ENCODE results near the gene WDR37. TPM values are rescaled to one million over a fixed set of nuclear protein-coding genes. Genes with fewer than 3 reads are reported as not detected.

The WDR37 gene
- polyA plus RNA-seq, 3 donors, result 7.1 to 33.6 (median 8.6) TPM

DNA sequence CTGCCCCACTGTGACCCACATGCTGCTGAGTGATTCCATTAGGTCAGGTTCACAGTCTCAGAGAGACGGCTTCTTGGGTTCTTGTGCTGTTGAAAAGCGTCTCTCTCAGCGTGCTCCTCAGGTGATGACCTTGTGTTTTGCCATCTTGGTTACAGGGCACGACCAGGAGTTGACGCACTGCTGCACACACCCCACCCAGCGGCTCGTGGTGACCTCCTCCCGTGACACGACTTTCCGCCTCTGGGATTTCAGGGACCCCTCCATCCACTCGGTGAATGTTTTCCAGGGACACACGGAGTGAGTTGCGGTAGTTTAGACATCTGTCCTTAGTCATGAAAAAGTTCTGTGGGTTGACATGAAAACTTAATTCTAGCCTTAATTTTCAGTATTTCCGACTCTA lies 48.8 kb downstream of the WDR37 start:
- H3K9ac ChIP-seq (ENCODE audit: insufficient read depth, low read length, poor library complexity, severe bottlenecking), result no peak overlapping the region
- H3K27ac ChIP-seq (ENCODE audit: low read depth in 1 of 2, low read length in 2 of 2), result no peak overlapping the region
- 96% methylated on average over 7 of the region's 14 CpGs for WGBS (ENCODE audit: insufficient coverage)
- TF ChIP-seq, protein P1, sequence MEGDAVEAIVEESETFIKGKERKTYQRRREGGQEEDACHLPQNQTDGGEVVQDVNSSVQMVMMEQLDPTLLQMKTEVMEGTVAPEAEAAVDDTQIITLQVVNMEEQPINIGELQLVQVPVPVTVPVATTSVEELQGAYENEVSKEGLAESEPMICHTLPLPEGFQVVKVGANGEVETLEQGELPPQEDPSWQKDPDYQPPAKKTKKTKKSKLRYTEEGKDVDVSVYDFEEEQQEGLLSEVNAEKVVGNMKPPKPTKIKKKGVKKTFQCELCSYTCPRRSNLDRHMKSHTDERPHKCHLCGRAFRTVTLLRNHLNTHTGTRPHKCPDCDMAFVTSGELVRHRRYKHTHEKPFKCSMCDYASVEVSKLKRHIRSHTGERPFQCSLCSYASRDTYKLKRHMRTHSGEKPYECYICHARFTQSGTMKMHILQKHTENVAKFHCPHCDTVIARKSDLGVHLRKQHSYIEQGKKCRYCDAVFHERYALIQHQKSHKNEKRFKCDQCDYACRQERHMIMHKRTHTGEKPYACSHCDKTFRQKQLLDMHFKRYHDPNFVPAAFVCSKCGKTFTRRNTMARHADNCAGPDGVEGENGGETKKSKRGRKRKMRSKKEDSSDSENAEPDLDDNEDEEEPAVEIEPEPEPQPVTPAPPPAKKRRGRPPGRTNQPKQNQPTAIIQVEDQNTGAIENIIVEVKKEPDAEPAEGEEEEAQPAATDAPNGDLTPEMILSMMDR (IDR thresholded peaks at IDR 0.05), result no peak
- Mint-ChIP-seq H3K27me3 (ENCODE audit: low read depth in 3 of 3) (peaks cover 0 to 1% (median 0%) of the 10 kb centered on the region in 3 donors), H3K36me3 (peaks cover 70 to 93% of the 10 kb centered on the region in 2 donors), H3K4me3 (no peak overlapping the region), H3K9me3 (no peaks in the 10 kb centered on the region), H3K4me1 (no peaks in the 10 kb centered on the region), H3K27ac (no peak overlapping the region)
- H3K36me3 ChIP-seq (replicated peaks in 1 of 2; ENCODE audit: control insufficient read depth in 1 of 2, insufficient read depth in 2 of 2, low read length in 2 of 2), result peaks cover 92 to 100% of the 10 kb centered on the region in 2 donors
- no peaks in the 10 kb centered on the region for H3K9me3 ChIP-seq (replicated peaks in 1 of 2; ENCODE audit: control insufficient read depth in 1 of 2, insufficient read depth in 1 of 2, low read length in 2 of 2)
- H3K4me3 ChIP-seq (replicated peaks in 1 of 3; ENCODE audit: low read depth in 2 of 3, low read length in 3 of 3), result no peak overlapping the region
- H3K4me2 ChIP-seq (replicated peaks; ENCODE audit: extremely low read depth, low read length, poor library complexity, severe bottlenecking), result no peak overlapping the region
- no peaks in the 10 kb centered on the region for H3K27me3 ChIP-seq (ENCODE audit: control insufficient read depth in 2 of 2, insufficient read depth in 2 of 2, low read length in 2 of 2)
- no peak overlapping the region for H2AFZ ChIP-seq (ENCODE audit: insufficient read depth, low read depth, low read length, poor library complexity, severe bottlenecking)
- no peak for DNase-seq
- peaks cover 91% of the 10 kb centered on the region for H4K20me1 ChIP-seq (ENCODE audit: insufficient read depth, low read length)
- no peaks in the 10 kb centered on the region for H3K4me1 ChIP-seq (ENCODE audit: control insufficient read depth in 1 of 2, insufficient read depth in 2 of 2, low read length in 2 of 2)
- intact Hi-C loops (cut with micrococcal nuclease), result no loop called here
- peaks cover 36% of the 10 kb centered on the region for H3K79me2 ChIP-seq (ENCODE audit: insufficient read depth, low read length)

DNA sequence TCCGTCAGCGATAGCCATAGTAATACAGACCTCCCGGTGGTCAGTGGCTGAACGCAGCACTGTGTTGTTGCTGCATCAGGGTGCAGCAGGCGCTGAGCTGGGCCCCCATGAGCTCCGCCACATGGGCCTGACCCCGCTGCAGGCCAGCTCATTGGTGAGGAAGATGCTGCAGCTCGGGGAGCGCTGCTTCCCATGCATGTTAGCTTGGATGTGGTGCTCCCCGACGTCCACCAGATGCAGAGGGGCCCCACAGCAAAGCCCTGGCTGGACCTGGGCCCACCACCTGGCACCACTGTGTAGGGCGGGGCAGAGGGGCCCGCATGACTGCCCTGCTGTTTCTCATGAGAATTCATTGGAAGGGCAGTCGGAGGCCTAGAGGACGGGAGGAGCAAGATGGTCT lies 50.8 kb downstream of the WDR37 start:
- no peak overlapping the region for H3K4me2 ChIP-seq (replicated peaks; ENCODE audit: extremely low read depth, low read length, poor library complexity, severe bottlenecking)
- Mint-ChIP-seq H3K27me3 (ENCODE audit: low read depth in 3 of 3) (peaks cover 0 to 1% (median 0%) of the 10 kb centered on the region in 3 donors), H3K36me3 (peaks cover 90 to 98% of the 10 kb centered on the region in 2 donors), H3K9me3 (no peaks in the 10 kb centered on the region), H3K27ac (no peak overlapping the region), H3K4me1 (no peaks in the 10 kb centered on the region), H3K4me3 (no peak overlapping the region)
- H3K9me3 ChIP-seq (replicated peaks in 1 of 2; ENCODE audit: control insufficient read depth in 1 of 2, insufficient read depth in 1 of 2, low read length in 2 of 2), result no peaks in the 10 kb centered on the region
- no peak overlapping the region for H3K4me3 ChIP-seq (replicated peaks in 1 of 3; ENCODE audit: low read depth in 2 of 3, low read length in 3 of 3)
- no peak overlapping the region for H2AFZ ChIP-seq (ENCODE audit: insufficient read depth, low read depth, low read length, poor library complexity, severe bottlenecking)
- intact Hi-C loops (cut with micrococcal nuclease), result no loop called here
- DNase-seq, result no peak
- H4K20me1 ChIP-seq (ENCODE audit: insufficient read depth, low read length), result peaks cover 91% of the 10 kb centered on the region
- peaks cover 95 to 100% of the 10 kb centered on the region in 2 donors for H3K36me3 ChIP-seq (replicated peaks in 1 of 2; ENCODE audit: control insufficient read depth in 1 of 2, insufficient read depth in 2 of 2, low read length in 2 of 2)
- no peak overlapping the region for H3K27ac ChIP-seq (ENCODE audit: low read depth in 1 of 2, low read length in 2 of 2)
- H3K27me3 ChIP-seq (ENCODE audit: control insufficient read depth in 2 of 2, insufficient read depth in 2 of 2, low read length in 2 of 2), result no peaks in the 10 kb centered on the region
- H3K9ac ChIP-seq (ENCODE audit: insufficient read depth, low read length, poor library complexity, severe bottlenecking), result no peak overlapping the region
- H3K79me2 ChIP-seq (ENCODE audit: insufficient read depth, low read length), result peaks cover 32% of the 10 kb centered on the region
- no peaks in the 10 kb centered on the region for H3K4me1 ChIP-seq (ENCODE audit: control insufficient read depth in 1 of 2, insufficient read depth in 2 of 2, low read length in 2 of 2)
- TF ChIP-seq, protein P1 (IDR thresholded peaks at IDR 0.05), result no peak
- WGBS (ENCODE audit: insufficient coverage), result 98% methylated on average over 15 of the region's 15 CpGs
